NB4 (cell line): ENCODE data around the gene VRK3.

Source experiments
- MYC ChIP-seq: IDR thresholded peaks from 2 replicates; pipeline ENCODE4 v1.6.1; 2011; ENCODE audit warnings: low read depth, low read length
- POLR2A ChIP-seq: IDR thresholded peaks from 2 replicates; pipeline ENCODE4 v1.6.1; 2011; ENCODE audit warnings: mild to moderate bottlenecking; ENCODE audit not compliant: insufficient read length; ENCODE audit errors: extremely low read depth
- TF ChIP-seq, protein P1 (sequence below): IDR thresholded peaks from one replicate; pipeline ENCODE4 v1.5.1; 2012; ENCODE audit warnings: low read depth, low read length
- TF ChIP-seq, protein P2 (sequence below): IDR thresholded peaks from 2 replicates; pipeline ENCODE4 v1.6.1; 2011; ENCODE audit warnings: low read depth, low read length

DNA sequence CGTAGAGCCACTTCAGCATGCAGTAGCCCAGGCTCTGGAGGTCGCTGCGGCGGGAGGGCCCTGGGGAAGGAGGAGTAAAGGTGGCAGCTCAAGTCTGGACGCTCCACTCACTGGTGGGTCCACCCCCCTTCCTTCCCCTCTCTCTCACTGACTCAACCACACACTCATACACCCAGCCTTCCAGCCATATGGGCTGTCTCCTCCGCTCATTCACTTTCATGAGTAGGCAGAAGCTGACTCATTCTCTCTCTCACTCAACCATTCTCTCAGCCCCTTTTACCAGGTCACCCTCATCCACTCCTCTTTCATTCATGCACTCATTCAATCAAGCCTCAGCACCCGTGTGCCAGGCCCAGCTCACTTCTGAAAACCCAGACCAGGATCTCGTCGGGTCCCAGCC is 36.7 kb downstream of the VRK3 start:
- no peak for TF ChIP-seq POLR2A
- TF ChIP-seq, protein P1, sequence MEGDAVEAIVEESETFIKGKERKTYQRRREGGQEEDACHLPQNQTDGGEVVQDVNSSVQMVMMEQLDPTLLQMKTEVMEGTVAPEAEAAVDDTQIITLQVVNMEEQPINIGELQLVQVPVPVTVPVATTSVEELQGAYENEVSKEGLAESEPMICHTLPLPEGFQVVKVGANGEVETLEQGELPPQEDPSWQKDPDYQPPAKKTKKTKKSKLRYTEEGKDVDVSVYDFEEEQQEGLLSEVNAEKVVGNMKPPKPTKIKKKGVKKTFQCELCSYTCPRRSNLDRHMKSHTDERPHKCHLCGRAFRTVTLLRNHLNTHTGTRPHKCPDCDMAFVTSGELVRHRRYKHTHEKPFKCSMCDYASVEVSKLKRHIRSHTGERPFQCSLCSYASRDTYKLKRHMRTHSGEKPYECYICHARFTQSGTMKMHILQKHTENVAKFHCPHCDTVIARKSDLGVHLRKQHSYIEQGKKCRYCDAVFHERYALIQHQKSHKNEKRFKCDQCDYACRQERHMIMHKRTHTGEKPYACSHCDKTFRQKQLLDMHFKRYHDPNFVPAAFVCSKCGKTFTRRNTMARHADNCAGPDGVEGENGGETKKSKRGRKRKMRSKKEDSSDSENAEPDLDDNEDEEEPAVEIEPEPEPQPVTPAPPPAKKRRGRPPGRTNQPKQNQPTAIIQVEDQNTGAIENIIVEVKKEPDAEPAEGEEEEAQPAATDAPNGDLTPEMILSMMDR = no peak
- TF ChIP-seq MYC = no peak
- TF ChIP-seq, protein P2, sequence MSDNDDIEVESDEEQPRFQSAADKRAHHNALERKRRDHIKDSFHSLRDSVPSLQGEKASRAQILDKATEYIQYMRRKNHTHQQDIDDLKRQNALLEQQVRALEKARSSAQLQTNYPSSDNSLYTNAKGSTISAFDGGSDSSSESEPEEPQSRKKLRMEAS = no peak
